ENCODE data around the gene SNX20. TPM values are rescaled to one million over a fixed set of nuclear protein-coding genes. Genes with fewer than 3 reads are reported as not detected.

Gene SNX20
- total RNA-seq, 6 experiments from 2014 or later = 0.31 to 1.9 (median 0.71) TPM

DNA sequence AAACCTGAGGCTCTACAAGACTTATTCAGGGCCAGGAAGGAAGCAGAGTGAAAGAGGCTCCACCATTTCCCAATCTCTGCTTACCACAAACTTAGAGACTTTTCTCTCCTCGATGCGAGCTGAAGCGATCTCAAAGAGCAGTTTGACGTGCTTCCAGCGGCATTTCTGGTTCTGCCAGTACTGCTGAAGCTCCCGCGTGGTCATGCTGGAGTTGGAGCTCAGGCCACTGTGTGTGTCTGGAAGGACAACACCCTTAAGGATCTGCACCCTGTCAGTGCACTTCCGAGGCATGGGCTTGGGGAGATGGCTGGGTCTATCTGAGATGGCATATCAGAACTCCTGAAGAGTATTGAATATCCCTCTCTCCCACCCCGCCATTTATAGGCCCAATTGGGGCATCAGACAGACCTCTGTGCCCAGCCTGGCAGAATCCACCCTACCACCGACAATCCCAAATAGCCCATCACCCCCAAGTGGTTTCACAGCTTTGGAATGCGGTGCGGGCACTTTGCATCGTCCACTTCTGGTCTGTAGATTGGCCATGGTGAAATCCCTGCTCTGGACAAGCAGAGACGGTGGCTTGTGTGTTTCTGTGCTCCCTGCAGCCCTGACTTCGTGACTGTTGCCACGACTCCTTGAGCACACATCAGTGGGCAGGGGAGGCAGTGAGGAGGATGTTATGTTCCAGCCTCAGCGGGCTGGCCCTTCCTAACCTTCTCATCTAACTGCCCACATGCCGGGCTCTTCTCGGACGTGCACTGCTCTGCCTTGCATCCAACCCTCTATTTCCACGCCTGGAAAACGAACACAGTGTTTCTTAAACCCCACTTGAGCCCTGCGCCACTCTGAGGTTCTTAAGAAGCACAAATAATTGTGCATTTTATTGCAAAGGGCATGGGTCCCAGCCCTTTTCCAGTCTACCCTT is 5.2 kb downstream of the SNX20 start:
- no peak for TF ChIP-seq POLR2A (IDR thresholded peaks at IDR 0.05)
- TF ChIP-seq, protein P1, sequence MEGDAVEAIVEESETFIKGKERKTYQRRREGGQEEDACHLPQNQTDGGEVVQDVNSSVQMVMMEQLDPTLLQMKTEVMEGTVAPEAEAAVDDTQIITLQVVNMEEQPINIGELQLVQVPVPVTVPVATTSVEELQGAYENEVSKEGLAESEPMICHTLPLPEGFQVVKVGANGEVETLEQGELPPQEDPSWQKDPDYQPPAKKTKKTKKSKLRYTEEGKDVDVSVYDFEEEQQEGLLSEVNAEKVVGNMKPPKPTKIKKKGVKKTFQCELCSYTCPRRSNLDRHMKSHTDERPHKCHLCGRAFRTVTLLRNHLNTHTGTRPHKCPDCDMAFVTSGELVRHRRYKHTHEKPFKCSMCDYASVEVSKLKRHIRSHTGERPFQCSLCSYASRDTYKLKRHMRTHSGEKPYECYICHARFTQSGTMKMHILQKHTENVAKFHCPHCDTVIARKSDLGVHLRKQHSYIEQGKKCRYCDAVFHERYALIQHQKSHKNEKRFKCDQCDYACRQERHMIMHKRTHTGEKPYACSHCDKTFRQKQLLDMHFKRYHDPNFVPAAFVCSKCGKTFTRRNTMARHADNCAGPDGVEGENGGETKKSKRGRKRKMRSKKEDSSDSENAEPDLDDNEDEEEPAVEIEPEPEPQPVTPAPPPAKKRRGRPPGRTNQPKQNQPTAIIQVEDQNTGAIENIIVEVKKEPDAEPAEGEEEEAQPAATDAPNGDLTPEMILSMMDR (IDR thresholded peaks at IDR 0.05) = no peak
- ATAC-seq (no peak), DNase-seq (no peak)
- Histone ChIP-seq H3K27ac (no peak overlapping the region), H3K27me3 (no peaks in the 10 kb centered on the region), H3K36me3 (no peaks in the 10 kb centered on the region), H3K9me3 (peaks cover 0 to 5% (median 0%) of the 10 kb centered on the region in 4 donors), H3K4me1 (no peaks in the 10 kb centered on the region), H3K4me3 (no peak overlapping the region)
- 88% methylated on average over 12 of the region's 23 CpGs for WGBS (ENCODE audit: insufficient coverage, low coverage, low lambda C conversion rate, missing lambda C conversion rate)
- intact Hi-C loops (cut with DNase I) = loop anchor here in 1 of 2 donors (10.0 kb wide), 1 partner anchor 129 kb away; no protein-coding TSS in a partner anchor

DNA sequence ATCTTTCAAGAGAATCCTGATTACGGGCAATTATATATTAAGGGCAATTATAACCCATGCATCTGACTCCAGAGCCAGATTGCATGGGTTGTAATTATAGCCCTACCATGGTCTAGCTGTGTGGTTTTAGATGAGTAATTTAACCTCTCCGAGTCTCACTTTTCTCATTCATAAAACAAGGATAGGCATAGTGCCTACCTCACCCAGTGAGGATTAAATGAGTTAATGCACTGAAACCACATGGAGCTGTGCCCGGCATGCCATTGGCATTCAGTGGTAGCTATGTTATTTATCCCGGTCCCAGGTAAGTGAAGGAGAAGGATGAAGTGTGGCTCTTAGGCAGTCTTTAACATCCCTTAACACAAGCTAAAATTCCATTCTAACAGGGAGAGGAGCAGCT is 6.3 kb downstream of the SNX20 start:
- 92% methylated on average over 4 of the region's 4 CpGs for WGBS (ENCODE audit: insufficient coverage, low coverage, low lambda C conversion rate, missing lambda C conversion rate)
- peaks cover 0 to 5% (median 0%) of the 10 kb centered on the region in 4 donors for H3K9me3 ChIP-seq
- DNase-seq (no peak), ATAC-seq (no peak)
- no peaks in the 10 kb centered on the region for H3K27me3 ChIP-seq
- H3K4me1 ChIP-seq = no peaks in the 10 kb centered on the region
- intact Hi-C loops (cut with DNase I) = loop anchor here in 1 of 2 donors (10.0 kb wide), 1 partner anchor 130 kb away; no protein-coding TSS in a partner anchor
- H3K4me3 ChIP-seq = no peak overlapping the region
- H3K27ac ChIP-seq = no peak overlapping the region
- H3K36me3 ChIP-seq = no peaks in the 10 kb centered on the region
- no peak for TF ChIP-seq POLR2A (IDR thresholded peaks at IDR 0.05)
- TF ChIP-seq, protein P1 (IDR thresholded peaks at IDR 0.05) = no peak

DNA sequence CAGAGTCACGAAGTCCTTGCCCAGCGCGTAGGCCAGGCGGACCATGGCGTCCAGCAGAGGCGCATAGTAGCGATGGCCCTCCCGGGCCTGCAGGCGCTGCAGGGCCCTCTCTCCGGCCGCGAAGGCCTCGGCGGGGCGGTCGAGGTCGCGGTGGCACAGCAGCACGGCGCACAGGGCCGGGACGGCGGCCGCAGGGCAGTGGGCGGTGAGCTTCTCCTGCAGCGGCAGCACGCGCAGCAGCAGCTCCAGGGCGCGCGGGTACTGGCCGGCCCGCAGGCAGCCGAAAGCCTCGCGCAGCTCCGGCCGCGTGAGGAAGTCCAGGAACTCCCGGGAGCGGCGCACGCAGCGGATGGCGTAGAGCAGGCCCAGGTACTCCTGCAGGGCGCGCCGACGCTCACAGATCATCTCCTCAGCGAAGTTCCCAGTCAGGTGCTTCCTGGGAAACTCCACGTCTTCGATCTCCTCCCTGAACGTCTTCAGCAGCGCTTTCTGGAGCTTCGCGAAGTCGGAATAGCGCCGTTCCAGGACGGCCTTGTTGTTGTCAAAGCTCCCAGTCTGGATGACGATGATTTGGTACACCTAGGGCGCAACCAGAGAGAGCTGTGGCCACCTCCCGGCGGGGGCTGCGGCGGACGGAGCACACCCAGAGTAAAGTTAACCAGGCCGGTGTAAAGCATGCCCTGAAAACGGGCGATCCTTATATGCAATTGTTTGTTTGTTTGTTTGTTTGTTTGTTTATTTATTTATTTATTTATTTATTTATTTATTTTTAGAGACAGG is 7.4 kb downstream of the SNX20 start:
- ATAC-seq (no peak), DNase-seq (no peak)
- no peak for TF ChIP-seq POLR2A (IDR thresholded peaks at IDR 0.05)
- TF ChIP-seq, protein P1 (IDR thresholded peaks at IDR 0.05) = no peak
- H3K27ac ChIP-seq = no peak overlapping the region
- H3K9me3 ChIP-seq = peaks cover 0 to 5% (median 0%) of the 10 kb centered on the region in 4 donors
- H3K27me3 ChIP-seq = no peaks in the 10 kb centered on the region
- no peaks in the 10 kb centered on the region for H3K36me3 ChIP-seq
- intact Hi-C loops (cut with DNase I) = loop anchor here in 1 of 2 donors (10.0 kb wide), 1 partner anchor 131 kb away; no protein-coding TSS in a partner anchor
- 91% methylated on average over 9 of the region's 70 CpGs for WGBS (ENCODE audit: insufficient coverage, low coverage, low lambda C conversion rate, missing lambda C conversion rate)
- no peak overlapping the region for H3K4me3 ChIP-seq
- H3K4me1 ChIP-seq = peaks cover 0 to 4% (median 1%) of the 10 kb centered on the region in 4 donors

DNA sequence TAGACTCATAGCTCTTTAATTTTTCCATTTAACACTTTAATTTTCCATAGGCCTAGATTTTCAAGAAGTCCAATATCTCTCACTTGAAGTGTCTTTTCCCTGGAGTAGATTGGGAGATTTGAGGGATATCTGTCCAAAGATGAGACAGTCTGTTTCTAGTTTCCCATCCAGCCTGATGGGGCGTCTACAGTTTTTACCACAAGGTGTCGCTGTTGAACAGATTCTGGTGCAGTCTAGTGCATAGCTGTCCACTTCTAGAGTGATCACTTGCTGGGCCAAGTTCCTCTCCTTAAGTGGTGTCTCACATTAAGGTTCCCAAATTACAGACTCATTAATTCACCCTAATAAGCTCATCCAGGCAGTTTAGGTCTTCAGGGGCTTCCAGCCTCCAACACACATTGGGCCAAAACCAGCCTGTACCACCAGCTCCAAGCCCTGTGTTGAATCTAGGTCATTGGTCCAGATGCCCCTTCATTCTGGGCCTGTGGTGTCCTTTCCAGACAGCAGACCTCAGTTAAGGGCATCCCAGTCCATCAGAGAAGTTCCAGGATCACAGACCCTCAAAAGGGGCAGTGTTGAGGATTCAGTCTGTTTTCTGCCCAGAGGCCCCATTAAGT is 9.4 kb downstream of the SNX20 start:
- peaks cover 0 to 5% (median 0%) of the 10 kb centered on the region in 4 donors for H3K9me3 ChIP-seq
- no peaks in the 10 kb centered on the region for H3K27me3 ChIP-seq
- 62% methylated on average over 2 of the region's 2 CpGs for WGBS (ENCODE audit: insufficient coverage, low coverage, low lambda C conversion rate, missing lambda C conversion rate)
- ATAC-seq = peak in 1 of 4 donors; percentile 18
- no peaks in the 10 kb centered on the region for H3K36me3 ChIP-seq
- no peak for TF ChIP-seq POLR2A (IDR thresholded peaks at IDR 0.05)
- TF ChIP-seq, protein P1 (IDR thresholded peaks at IDR 0.05) = peak; percentile 36 to 48 (median 38)
- no peak overlapping the region for H3K27ac ChIP-seq
- H3K4me3 ChIP-seq = no peak overlapping the region
- peaks cover 0 to 12% (median 5%) of the 10 kb centered on the region in 4 donors for H3K4me1 ChIP-seq
- DNase-seq = no peak
- intact Hi-C loops (cut with DNase I) = loop anchor here in 1 of 2 donors (10.0 kb wide), 1 partner anchor 133 kb away; no protein-coding TSS in a partner anchor
